ENCODE results near the gene LAMTOR4.
"Not testable (repeated sequence)": the region's sequence is repeated elsewhere in the genome, so short reads cannot be mapped to it uniquely, and the experiment has no call there.

Gene LAMTOR4

DNA sequence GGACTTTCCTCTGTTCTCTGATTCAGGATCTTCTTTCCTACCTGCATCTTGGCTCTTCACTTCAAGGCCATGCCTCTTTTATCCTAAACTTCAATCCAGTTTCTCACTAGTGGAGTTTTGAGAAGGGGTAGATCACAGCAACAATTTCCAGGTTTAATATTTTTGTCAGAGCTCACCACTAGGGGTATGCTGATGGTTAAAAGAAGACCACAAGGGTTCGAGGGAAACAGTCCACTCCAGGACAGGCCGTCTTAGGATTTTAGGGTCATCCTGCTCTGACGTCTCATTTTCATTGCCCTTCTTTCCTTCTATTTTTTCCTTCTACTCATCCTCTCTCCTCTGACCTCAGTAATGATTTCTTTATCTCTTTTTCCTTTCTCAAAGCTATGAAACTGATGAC, 40.3 kb downstream of the LAMTOR4 start:
- DNase-seq (no peak), ATAC-seq (no peak)
- Mint-ChIP-seq H3K9me3 (no peaks in the 10 kb centered on the region), H3K27me3 (no peaks in the 10 kb centered on the region), H3K27ac (peak overlapping the region; percentile 42 to 77), H3K4me3 (no peak overlapping the region), H3K4me1 (peaks cover 42% of the 10 kb centered on the region)

DNA sequence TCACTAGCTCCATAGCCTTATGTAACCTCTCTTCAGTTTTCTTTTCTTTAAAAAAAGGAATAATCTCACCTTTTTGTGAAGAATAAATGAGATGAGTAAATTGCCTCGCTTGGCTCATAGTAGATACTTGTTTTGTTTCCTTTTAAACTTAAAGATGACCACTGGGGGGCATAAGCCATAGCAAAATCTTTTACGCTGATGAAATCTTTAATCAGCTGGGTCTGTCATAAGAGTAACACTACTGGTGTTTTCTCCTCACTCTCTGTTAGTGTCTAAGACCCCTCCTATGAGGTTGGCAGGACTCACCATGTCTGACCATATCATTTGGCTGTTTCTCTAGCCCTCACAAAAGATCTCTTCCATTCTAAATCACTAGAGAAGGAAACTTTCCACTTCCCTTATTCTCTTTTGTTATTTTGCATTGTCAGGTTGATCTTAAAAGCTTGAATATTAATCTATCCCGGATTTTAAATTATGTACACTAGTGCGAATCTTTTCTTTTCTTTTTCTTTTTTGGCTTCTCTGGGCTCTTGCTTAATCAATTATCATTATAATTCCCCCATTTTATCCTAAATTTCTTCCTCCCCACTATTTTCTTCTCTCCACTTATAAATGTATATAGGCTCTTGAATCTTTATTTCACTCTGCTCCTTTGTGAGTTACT, 41.5 kb downstream of the LAMTOR4 start:
- ATAC-seq: peak; percentile 97
- Mint-ChIP-seq H3K9me3 (no peaks in the 10 kb centered on the region), H3K4me3 (peak overlapping the region in 1 of 2 donors; percentile 25), H3K27me3 (no peaks in the 10 kb centered on the region), H3K27ac (peak overlapping the region; percentile 86 to 93), H3K4me1 (peaks cover 47% of the 10 kb centered on the region)
- DNase-seq: peak in 1 of 2 donors; percentile 27

DNA sequence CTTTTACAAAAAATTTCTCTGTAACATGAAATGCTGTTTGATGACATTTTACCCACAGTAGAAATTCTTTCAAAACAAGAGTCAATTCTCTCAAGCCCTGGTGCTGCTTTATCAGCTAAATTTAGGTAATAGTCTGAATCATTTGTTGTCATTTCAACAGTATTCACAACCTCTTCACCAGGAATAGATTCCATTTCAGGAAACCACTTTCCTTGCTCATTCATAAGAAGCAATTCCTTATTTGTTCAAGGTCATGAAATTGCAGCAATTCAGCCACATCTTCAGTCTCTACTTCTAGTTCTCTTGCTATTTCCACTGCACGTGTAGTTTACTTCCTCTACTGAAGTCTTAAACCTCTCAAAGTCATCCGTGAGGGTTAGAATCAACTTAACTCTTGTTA, 43.1 kb downstream of the LAMTOR4 start:
- Mint-ChIP-seq H3K27me3 (no peaks in the 10 kb centered on the region), H3K4me3 (no peak overlapping the region), H3K27ac (no peak overlapping the region), H3K4me1 (peaks cover 60% of the 10 kb centered on the region), H3K9me3 (no peaks in the 10 kb centered on the region)
- DNase-seq: no peak
- no peak for ATAC-seq

DNA sequence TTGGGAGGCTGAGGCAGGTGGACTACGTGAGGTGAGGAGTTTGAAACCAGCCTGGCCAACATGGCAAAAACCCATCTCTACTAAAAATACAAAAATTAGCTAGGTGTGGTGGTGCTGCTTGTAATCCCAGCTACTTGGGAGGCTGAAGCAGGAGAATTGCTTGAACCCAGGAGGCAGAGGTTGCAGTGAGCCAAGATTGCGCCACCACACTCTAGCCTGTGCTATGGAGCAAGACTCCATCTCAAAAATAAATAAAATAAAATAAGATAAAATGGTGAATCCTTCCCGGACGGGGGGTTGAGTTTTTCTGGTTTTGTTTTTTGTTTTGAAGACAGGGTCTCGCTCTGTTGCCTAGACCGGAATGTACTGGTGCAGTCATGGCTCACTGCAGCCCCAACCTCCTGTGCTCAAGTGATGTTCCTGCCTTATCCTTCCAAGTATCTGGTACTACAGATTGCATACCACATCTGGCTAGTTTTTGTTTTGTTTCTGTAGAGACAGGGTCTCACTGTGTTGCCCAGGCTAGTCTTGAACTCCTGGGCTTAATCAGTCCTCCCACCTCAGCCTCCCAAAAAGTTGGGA, 43.7 kb downstream of the LAMTOR4 start:
- DNase-seq, ATAC-seq: not testable (repeated sequence)

DNA sequence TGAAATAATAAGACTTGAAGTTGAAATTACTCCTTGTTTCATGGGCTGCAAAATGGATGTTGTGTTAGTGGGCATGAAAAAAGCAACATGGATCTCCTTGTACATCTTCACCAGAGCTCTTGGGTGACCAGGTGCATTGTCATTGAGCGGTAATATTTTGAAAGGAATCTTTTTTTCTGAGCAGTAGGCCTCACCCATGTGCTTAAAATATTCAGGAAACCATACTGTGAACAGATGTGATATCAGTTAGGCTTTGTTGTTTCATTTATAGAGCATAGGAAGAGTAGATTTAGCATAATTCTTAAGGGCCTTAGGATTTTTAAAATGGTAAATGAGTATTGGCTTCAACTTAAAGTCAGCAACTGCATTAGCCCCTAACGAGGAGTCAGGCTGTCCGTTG, 44.3 kb downstream of the LAMTOR4 start:
- ATAC-seq (no peak), DNase-seq (no peak)
- Mint-ChIP-seq H3K27me3 (no peaks in the 10 kb centered on the region), H3K4me1 (peaks cover 60% of the 10 kb centered on the region), H3K27ac (no peak overlapping the region), H3K9me3 (no peaks in the 10 kb centered on the region), H3K4me3 (no peak overlapping the region)

More for the DNA sequence above, 43.7 kb downstream of the LAMTOR4 start:
- H3K27ac Mint-ChIP-seq, H3K27me3 Mint-ChIP-seq, H3K9me3 Mint-ChIP-seq, H3K4me3 Mint-ChIP-seq: not testable (repeated sequence)
- H3K4me1 Mint-ChIP-seq: peaks cover 60% of the 10 kb centered on the region

DNA sequence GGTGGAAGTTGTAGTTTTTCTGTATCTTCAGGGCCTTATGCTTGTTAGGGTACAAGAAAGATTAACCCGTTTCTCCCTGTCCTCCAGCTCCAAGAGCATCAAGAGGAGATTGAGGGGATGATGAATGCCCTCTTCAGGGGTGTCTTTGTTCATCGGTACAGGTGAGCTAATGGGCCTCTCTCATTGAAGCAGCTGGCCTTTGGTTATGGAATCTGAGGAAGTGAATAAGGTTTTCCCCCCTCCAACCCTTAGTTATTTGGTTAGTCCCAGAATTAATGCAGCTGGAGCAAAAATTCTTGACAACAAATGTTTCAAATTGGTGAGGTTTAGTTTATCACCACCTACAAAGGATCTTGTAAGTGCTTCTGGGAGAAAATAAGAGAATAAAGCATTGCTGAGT, 46.5 kb downstream of the LAMTOR4 start:
- Mint-ChIP-seq H3K4me1 (peaks cover 57% of the 10 kb centered on the region), H3K4me3 (no peak overlapping the region), H3K27me3 (no peaks in the 10 kb centered on the region), H3K9me3 (no peaks in the 10 kb centered on the region), H3K27ac (no peak overlapping the region)
- no peak for ATAC-seq
- no peak for DNase-seq

DNA sequence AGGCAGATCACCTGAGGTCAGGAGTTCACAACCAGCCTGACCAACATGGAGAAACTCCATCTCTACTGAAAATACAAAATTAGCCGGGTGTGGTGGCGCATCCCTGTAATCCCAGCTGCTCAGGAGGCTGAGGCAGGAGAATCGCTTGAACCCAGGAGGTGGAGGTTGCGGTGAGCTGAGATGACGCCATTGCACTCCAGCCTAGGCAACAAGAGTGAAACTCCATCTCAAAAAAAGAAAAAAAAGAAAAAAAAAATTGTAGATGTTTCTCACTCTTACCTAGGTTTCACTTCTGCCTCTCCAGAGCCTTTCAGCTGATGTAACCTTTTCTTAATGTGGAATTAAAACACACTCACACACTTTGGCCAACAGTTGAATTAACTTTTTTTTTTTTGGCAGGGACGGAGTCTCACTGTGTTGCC, 47.2 kb downstream of the LAMTOR4 start:
- peaks cover 57% of the 10 kb centered on the region for H3K4me1 Mint-ChIP-seq
- not testable (repeated sequence) for H3K9me3 Mint-ChIP-seq, H3K4me3 Mint-ChIP-seq, ATAC-seq, DNase-seq, H3K27me3 Mint-ChIP-seq
- H3K27ac Mint-ChIP-seq: peak overlapping the region in 1 of 2 donors; percentile 46

DNA sequence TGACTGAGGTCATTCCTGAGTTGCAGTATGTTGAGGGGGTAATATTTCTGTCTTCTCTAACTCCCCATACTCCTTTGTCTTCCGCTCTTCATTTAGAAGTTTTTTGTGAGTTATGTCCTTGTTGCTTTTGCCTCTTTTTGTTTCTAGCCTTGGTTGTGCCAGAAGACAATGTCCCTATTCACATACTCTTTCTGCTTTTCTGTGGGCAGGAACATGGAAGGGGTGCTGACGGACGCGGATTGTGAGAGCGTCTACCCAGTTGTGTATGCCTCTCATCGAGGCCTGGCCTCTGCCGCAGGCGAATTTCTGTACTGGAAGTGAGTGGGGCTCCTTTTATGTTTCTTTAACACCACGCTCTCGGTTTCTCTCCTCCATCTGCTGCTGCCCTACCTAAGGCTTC, 49.5 kb downstream of the LAMTOR4 start:
- no peak for DNase-seq
- Mint-ChIP-seq H3K4me1 (peaks cover 40% of the 10 kb centered on the region), H3K4me3 (no peak overlapping the region), H3K27me3 (no peaks in the 10 kb centered on the region), H3K27ac (peak overlapping the region in 1 of 2 donors; percentile 34), H3K9me3 (no peaks in the 10 kb centered on the region)
- no peak for ATAC-seq

DNA sequence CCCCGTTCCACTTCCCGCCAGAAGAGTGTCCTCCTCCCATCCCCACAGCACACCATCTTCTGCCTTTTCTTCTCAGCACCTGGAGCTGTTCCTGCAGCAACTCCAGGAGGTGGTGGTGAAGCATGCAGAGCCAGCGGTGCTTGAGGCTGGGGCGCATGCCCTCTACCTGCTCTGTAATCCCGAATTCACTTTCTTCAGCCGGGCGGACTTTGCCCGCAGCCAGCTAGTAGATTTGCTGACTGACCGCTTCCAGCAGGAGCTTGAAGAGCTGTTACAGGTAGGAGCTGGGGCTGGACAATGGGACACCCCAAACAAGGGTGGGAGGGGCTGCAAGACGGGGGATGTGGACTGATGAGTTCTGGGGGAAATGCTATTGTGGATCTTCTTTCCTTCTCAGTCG, 52.0 kb downstream of the LAMTOR4 start:
- DNase-seq (no peak), ATAC-seq (no peak)
- Mint-ChIP-seq H3K4me1 (peaks cover 29% of the 10 kb centered on the region), H3K4me3 (no peak overlapping the region), H3K9me3 (no peaks in the 10 kb centered on the region), H3K27ac (no peak overlapping the region), H3K27me3 (no peaks in the 10 kb centered on the region)
